GM21367 (cell line): ENCODE measurements around the gene SNX20.

Experiments
- ATAC-seq: cut with Tn5 transposase; IDR thresholded peaks from one replicate; pipeline ENCODE4 v1.9.1; 2021; ENCODE audit not compliant: unreplicated experiment

The SNX20 gene

DNA sequence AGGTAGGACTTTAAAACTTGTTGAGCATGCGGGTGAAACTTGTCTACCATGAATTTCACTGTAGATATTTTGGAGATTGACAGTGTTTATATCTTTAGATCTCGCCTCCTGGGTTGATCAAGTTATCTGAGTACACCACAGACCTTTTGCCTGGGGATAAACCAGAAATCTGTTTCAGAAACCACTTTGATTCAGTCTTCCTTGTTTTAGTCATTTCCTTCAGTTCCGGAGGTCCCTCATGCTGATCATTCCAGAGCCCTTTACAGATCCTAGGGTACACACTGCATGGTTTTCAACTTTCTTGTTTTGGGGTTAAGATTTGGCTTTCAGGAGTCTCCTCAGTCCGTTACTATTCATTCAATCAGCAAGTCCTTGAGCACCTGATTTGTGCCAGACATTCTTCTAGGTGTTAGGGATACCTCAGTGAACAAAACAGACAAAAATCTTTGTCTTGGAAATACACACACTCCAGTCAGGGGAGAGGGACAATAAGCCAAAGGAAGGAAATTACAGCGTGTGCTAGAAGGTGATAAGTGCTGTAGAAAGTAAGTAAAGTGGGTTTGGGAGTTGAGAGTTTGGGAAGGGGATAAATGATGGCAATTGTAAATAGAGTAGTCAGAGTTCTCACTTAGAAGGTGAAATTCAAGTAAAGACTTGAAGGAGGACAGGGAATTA, 24.5 kb upstream of the SNX20 start:
- no peak for ATAC-seq

DNA sequence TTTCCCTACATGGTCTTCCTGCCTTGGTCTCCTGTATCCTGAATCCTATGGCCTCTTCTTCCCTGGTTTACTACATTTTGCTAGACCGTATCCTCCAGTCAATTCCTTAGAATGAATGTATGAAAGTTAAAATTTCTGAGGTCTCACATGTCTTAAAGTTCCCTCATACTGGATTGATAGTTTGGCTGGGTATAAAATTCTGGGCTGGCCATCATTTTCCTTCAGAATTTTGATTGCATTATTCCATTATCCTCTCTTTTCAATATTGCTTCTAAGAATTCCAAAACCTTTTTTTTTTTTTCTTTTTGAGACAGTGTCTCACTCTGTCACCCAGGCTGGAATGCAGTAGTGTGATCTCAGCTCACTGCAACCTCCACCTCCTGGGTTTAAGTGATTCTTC, 23.1 kb upstream of the SNX20 start:
- no peak for ATAC-seq

DNA sequence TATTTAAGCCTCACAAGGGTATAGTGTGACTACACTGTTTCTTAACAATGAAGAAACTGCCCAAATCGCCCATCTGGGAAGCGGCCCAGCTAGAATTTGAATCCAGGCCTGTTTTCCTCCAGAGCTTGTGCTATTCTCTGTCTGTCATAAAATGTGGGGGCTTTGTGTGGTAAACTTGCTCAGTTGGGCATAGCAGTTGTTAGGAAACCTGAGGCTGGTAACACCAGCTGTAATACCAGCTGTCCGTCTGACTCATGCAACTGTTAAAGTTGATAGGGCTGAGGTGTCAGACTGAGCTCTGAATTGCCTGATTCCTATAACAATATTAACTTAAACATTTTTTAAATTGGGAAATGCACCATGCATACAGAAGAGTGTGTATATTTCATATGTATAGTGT, 21.6 kb upstream of the SNX20 start:
- ATAC-seq: no peak

DNA sequence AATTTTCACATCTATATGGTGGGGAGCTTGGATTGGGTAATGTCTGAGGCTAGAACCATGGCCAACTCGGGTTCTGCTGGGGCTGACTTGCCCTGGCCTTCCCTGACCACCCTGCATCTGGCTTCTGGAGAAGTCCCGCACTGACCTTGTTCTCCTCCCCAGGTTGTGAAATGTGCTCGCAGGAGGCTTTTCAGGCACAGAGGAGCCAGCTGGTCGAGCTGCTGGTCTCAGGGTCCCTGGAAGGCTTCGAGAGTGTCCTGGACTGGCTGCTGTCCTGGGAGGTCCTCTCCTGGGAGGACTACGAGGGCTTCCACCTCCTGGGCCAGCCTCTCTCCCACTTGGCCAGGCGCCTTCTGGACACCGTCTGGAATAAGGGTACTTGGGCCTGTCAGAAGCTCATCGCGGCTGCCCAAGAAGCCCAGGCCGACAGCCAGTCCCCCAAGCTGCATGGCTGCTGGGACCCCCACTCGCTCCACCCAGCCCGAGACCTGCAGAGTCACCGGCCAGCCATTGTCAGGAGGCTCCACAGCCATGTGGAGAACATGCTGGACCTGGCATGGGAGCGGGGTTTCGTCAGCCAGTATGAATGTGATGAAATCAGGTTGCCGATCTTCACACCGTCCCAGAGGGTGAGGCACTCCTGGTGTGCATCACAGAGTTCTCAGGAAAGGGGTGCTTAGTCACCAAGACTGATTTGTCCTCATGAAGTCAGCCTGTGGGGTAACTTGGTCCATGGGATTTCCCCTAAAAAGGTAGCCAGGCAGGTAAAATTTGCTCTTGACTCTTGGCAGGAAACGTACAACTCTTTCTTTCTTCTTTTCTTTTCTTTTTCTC, 18.4 kb upstream of the SNX20 start:
- ATAC-seq: no peak

DNA sequence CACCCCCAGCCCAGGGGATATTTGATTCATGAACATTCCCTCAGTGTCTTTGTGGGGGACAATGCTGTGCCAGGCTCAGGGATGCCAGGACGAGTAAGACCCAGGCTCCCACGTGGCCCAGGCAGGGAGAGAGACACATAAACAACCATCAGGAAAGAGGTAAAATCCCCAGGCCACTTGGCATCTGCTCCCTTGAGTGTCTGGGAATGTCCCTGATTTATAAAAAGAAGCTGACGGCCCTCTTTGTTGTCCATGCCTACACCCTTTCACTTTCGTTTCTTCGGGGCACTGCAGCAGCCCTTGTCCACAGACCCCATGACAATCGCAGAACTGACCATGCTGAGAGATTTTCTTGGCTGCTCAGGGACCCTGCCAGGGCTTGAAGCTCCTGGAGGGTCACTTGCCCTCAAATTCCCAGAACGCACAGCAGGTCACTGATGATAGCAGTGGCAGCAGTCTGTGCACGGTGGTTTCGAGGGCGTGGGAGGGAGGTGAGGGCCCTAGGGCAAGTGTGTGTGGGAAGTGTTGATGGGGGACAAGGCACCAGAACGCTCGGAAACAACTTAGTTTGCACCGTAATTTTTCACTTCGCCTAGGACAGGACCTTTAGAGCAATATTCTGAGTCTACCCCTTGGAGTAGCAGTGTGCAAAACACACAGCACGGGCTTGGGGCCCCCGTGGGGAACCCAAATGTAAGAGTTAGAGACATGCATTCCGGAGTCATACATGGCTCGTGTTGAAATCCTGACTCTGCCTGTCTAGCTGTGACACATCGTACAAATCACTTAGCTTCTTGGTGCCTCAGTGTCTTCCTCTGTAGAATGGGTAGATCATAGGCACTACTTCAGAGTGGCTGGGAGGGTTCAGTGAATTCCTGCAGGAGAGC, 17.0 kb upstream of the SNX20 start:
- ATAC-seq: peak; percentile 34

DNA sequence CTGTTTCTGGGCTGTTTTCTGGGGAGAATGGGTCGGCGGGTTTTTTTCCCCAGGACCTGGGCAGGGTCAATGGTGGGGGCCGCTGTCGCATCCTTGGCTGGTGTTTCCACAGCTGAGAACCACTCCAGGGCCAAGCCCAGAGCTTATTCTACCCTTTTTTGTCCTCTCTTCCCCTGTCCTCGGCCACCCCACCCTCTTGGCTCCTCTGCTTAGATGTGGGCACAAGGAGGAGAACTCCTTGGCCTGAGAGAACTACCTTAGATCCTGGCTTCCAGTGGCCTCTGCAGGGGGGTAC, 16.3 kb upstream of the SNX20 start:
- no peak for ATAC-seq

DNA sequence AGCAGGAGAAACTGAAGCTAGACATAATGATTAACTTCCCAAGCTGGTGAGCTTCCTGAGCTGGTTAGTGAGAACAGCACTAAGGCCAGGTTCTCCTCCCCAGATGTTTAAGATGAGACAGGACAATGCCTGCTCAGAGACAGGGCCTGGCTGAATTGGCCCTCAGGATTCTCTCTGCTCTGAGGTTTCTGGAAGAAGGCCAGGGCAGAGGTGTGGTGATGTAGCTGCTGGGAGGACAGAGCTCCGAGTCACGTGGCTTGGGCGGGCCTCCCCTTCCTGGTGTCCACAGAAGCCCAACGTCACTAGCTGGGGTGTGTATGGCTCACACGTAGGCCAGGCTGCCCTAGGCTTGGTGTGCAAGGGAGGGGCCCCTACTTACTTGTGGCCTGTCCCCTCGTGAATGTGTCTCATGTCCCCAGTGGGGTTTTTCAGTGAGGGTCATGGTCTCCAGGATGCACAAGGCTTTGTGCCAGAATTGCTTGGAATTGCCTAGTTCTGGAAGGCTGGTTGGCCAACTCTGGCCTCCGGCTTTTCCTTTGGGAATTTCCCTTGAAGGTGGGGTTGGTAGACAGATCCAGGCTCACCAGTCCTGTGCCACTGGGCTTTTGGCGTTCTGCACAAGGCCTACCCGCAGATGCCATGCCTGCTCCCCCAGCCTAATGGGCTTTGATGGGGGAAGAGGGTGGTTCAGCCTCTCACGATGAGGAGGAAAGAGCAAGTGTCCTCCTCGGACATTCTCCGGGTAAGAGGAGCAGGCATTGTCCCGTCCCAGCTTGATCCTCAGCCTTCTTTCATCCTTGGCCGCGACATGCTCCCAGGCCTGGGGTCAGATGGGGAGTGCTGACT, 15.7 kb upstream of the SNX20 start:
- ATAC-seq: peak; percentile 45

DNA sequence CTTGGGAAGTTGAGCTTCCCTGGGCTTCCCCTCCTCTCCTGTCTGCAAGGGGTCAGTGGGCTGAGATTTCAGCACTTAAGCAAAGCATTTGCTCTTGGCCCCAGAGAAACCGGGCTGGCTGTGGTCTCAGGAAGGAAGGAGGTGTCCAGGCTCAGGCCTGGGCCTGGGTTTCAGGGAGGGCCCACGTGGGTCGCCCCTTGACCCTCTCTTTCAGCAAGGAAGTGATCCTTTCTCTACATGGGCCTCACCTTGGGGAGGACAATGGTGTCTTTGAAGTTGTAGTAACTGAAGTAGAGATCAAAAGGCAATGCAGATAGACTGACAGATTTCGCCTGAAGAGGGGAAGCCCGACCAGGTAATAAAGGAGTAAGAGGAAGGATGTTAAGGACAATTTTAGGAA, 15.0 kb upstream of the SNX20 start:
- ATAC-seq: no peak

DNA sequence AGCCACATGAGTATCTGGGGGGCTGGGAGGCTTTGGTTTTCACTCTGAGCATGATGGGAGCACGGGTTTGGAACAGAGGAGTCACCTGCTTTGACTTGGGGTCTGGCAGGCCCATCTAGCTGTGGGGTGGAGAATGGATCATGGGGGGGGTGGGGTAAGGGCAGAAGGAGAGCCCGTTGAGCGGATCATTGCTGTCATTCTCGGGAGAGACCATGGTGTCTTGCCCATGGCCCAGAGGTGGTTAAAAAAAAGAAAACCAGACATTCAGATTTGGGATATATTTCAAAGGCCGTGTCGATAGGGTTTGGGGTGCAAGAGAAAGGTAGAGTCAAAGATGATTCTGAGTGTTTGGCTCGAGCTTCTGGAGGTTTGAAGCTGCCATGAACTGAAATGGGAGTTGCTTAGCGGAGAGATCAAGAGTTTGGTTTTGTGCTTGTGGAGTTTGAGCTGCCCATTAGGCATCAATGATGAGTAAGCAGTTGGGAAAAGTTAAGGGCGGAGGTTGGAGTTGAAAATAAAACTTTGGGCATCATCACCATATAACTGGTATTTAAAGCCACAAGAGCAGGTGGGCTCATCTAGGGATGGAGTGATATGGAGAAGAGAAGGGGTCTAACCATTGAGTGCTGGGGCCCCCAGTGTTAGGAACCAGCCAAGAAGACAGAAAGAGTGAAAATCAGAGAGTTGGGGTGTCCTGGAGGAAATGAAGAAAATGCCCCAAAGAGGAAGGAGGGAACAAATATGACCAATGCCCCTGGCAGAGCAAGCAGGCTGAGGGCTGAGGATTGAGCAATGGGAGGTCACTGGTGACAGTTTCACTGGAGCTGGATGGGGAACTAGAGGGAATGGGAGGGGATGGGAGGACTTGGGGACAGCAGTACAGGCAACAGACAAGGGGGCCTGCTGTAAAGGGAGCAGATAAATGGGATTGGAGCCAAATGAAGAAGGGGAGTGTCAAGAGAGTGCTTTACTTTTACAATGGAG, 14.2 kb upstream of the SNX20 start:
- ATAC-seq: no peak

DNA sequence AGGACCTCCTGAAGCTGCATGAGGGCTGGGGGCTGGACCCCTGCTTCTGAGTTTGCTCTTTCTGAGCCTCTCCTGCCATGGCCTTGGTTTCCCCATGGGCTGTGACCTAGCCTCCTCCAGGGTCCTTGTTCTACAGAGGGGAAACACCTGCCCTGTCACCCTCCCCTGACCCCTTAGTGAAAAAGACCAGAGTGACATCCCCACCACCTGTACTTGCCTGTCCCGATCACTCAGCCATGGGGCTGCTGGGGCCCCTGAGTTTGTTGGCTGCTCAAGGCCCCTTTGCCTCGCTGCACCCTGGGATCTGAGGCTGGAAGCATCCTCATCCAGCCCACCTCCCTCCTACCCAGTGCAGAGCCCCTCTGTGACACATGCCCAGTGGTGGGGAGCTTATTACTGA, 13.1 kb upstream of the SNX20 start:
- ATAC-seq: no peak

DNA sequence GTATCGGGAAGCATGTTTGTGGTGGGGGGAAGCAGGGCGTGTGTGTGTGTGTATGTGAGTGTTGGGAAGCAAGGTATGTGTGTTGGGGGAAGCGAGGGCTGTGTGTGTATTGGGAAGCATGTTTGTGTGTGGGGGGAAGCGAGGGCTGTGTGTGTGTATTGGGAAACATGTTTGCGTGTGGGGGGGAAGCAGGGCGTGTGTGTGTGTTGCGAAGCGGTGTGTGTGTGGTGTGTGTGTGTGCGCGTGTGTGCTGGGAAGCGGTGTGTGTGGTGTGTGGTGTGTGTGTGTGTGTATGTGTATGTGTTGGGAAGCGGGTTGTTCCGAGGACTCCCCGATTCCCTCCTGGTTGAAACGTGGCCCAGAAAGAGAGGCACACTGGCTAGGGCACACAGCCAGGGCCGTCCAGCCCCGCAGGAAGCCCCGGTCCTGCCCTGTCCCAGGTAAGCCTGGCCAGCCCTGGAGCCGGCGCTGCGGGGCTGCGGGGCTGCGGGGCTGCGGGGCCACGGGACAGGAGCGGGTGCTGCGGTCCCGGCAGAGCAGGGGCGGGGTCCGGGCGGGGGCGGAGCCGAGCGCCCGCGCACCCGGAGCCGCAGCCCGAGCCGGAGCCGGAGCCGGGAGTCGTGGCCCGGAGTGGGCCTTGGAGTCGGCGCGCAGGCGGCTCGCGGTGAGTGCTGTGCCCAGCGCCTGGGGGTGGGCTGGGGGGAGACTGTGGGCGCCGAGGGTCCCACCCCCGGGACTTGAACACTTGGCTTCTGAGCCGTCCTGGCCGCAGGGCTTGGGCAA, 12.1 kb upstream of the SNX20 start, which contains the start of gene NOD2:
Gene NOD2 (plus strand): TSS at position 608 of the 783 bp plus-strand sequence. CDS start 5,890 bp downstream, outside the sequence.
- no peak for ATAC-seq

DNA sequence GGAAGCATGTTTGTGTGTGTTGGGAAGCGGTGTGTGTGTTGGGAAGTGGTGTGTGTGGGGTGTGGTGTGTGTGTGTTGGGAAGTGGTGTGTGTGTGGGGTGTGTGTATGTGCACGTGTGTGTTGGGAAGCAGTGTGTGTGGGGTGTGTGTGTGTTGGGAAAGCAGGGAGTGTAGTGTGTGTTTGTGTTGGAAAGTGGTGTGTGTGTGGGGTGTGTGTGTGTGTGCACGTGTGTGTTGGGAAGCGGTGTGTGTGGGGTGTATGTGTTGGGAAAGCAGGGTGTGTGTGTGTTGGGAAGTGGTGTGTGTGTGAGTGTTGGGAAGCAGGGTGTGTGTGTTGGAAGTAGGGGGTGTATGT, 11.5 kb upstream of the SNX20 start:
- ATAC-seq: no peak

DNA sequence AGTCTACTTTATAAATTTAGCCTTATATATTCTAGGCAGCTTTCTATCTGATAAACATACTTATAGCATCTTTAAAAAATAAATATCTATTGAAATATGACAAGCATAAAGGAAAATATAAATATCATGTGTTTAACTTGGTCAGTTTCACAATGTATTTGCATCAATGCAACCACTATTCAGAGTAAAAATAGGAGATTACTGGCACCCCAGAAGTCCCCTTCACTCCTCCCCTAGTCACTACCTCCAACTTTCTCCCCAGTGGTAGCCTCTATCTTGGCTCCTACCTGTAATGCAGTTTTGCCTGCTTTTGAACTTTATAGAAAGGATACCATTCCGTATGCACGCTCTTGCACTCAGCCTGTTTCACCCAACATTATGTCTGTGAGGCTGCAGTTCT, 9.1 kb upstream of the SNX20 start:
- ATAC-seq: no peak

DNA sequence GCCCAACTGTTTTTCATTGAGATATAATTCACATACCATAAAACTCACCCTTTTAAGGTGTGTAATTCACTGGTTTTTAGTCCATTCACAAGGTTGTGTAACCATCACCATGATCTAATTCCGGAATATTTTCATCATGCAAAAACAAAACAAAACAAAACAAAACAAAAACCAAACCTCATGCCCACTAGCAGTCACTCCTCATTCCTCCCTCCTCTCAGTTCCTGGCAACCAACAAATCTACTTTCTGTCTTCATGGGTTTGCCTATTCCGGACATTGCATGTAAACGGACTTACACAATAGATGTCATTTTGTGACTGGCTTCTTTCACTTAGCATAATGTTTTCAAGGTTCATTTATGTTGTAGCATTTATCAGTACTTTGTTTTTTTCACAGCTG, 7.8 kb upstream of the SNX20 start:
- ATAC-seq: no peak

DNA sequence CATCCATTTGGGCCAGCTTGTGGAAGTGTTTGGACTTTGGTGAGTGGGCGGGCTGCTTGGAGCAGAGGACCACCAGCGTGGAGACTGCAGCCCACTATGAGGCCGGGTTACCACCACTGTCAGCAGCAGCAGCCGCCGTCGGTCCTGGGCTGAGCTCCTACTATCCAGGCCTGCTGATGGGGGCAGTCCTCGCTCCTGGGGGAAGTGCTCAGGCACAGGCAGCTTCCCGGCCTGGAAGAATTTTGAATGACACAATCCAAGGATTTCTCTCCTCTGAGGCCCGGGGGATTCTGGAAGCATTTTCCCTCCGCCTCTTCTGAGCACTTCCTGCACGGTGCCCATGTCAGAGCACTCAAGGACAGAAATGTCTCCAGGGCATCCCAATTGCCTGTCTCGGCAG, 7.0 kb upstream of the SNX20 start:
- no peak for ATAC-seq

DNA sequence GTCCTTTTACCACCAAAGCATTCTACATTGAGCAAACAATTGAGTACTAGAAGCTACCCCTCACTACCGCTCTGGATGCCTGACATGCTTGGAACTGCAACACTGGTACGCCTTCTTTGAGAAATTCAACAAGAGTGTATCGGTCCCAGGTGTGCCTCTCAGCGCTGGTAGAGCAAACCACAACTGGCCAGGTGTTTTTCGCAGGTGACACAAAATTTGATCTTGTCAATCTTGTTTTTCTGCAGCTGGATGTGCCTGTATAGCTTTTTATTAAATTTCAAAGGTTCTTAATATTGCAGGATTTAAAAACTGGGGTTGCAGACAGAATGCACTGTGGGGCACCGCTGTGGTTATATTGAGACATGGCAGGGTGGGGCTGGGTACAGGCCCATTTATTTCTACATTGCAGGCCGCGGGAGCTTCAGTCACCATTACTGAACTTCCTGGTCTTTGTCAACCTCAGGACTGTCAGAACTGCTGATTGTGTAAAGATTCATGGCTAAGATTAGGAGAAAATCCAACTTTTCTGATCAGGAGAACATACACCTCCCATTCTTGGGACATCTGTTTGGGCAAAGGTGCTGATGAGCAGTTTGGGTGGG, 4.5 kb upstream of the SNX20 start:
- ATAC-seq: no peak

DNA sequence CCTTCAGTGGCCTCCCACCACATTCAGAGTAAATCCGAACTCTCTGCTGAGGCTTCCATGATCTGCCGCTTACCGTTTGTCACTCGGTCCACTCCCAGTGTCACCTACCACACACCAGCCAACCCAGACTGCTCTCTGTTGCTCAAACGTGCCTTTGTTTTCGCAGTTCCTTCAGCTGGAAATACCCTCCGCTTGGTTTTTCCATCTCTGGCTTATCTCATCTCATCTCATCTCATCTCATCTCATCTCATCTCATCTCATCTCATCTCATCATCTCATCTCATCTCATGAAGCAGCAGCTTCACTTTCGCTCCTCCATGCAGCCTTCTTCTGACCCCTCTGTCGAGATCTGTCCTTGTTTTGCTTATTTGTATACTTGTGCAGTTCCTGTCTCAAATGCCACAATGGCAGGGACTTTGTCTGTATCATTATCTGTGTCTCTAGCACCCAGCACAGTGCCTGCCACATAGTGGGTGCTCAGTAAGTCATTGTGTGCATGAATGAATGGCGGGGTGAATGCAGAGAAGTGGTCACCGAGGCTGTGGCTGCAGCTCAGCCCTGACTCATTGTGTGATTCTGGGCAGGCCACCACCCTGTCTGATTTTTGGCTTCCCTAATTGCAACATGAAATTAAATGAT, 3.8 kb upstream of the SNX20 start:
- ATAC-seq: no peak
